NCI-H524 treated with DMSO at 0.1 percent for 48 hours (cell line): Measurements from ENCODE around the gene PTCH1.

Experiments used
- DNase-seq: peaks from one replicate; lab custom pipeline; 2025; lab: John Stamatoyannopoulos, UW

The PTCH1 gene

GRCh38 chr9:95462249-95463147 is 54.3 kb downstream of the PTCH1 start:
- peak; percentile 71 for DNase-seq

DNA sequence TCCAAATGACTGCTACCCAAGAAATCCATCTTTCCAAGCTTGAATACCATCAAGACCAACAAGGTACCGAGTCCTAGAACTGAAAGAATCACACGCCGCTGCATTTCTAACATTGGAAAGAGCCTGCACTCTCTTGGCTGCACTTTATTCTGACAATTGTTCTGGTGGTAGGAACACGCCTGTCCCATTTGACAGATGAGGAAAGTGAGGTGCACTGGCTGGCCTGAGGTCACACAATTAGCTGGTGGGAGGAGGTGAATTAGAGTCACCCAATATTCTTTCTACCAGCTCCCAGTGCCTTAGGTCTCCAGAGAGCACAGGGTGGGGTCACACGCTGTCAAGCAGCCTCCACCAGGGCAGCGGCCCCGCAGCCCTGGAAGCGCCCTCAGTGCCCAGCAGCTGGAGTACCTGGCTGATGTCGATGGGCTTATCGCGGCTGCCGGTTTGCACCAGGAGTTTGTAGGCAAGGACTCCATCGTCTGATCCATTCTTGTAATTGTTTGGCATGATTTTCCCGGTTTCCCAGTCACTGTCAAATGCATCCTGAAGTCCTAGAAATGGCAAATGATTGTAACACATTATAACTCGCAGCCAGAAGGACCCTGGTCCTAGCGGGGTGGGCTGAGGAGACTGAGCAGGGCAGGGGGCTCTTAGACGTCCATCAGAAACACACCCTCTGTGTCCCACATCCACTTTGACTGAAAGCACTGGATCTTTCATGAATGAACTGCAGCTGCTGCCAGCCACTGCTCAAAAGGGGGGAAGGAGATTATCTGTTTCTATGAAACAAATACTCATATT is 55.1 kb downstream of the PTCH1 start:
- DNase-seq: no peak

GRCh38 chr9:95460518-95461164 is 56.1 kb downstream of the PTCH1 start:
- no peak for DNase-seq

DNA sequence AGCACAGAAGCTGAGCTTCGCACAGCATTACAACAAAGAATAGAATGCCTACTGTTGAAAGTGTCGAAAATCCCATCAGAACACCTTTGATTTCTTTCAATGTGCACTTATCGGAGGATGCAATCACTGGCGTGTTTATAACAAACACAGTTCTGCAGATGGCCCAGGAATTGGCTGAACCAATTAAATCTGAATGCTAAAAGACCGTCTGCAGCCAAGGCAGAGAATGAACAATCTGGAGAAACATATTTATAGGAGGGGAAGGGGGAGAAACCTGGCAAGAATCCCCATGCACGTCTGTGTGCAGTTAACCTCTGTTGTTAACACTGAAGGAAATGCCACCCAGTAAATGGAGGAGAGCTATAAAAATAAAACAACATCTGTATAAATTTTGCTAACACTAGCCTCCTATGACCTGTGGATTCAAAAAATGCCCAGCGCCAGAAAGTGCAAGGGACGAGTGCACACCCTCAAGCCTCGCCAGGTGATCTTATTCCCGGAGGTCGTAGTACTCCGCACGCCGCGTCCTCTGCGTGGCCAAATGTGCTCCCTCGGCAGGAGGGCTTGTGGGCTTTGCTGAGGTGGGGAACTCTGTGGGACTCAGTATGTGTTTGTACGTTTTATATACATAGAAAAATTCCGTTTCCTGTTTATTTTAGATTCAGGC is 56.8 kb downstream of the PTCH1 start:
- peak; percentile 74 for DNase-seq

GRCh38 chr9:95459178-95459577 is 57.6 kb downstream of the PTCH1 start:
- peak; percentile 39 for DNase-seq

DNA sequence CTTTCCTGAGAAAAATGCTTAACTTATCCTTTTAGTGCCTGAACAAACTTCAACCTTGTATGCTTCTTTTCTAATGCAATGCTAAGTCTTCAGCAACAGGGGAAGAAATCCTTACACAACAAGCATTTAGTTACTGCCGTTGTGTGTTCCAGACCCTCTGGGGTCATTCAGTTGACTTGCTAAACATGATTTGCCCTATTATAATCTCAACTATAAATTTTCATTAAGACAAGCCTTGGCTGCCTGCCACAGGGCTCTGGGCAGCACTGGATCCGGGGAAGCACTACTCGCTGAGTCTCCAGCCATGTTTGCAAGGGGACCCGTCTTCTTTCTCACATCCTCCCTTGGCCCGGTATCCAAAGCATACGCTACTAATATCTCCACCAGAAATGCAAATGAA is 58.1 kb downstream of the PTCH1 start:
- DNase-seq: no peak

DNA sequence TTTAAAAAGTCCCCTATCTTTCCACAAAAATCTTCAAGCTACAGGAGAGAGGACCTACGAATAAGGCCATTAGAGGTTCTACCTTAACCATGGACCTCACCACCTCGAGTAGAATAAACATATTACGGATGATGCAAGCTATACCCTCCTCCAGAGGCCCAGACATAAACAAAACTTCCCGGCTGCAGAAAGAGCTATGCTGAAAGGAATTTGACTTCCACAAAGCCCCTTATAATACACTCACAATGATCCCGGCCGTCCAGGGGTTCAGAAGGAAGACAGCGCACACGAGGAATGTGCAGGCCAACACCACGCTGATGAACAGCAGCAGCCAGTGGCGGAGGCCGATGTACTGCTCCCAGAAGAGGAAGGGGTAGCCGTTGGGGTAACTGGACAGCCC is 59.0 kb downstream of the PTCH1 start:
- no peak for DNase-seq

GRCh38 chr9:95455714-95456113 is 61.1 kb downstream of the PTCH1 start:
- DNase-seq: no peak

- no peak for DNase-seq
These were observed 64.6 kb downstream of the PTCH1 start for GRCh38 chr9:95452176-95452575.

DNA sequence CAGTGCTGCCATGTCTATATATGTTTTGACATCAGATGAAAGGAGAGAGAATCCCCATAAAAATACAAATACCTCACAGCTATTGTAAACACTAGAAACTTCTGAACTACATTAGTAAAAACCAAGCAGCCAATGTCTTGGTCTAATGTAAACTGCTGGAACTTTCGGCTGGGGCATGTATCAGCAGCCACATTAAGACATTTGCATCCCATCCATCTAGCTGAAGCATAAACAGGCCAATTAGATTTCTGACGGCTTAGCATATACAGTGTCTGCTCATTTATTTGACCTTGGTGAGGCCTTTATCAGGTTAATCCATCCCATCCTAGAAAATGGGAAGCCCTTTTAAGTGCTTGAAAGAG is 65.7 kb downstream of the PTCH1 start:
- no peak for DNase-seq

DNA sequence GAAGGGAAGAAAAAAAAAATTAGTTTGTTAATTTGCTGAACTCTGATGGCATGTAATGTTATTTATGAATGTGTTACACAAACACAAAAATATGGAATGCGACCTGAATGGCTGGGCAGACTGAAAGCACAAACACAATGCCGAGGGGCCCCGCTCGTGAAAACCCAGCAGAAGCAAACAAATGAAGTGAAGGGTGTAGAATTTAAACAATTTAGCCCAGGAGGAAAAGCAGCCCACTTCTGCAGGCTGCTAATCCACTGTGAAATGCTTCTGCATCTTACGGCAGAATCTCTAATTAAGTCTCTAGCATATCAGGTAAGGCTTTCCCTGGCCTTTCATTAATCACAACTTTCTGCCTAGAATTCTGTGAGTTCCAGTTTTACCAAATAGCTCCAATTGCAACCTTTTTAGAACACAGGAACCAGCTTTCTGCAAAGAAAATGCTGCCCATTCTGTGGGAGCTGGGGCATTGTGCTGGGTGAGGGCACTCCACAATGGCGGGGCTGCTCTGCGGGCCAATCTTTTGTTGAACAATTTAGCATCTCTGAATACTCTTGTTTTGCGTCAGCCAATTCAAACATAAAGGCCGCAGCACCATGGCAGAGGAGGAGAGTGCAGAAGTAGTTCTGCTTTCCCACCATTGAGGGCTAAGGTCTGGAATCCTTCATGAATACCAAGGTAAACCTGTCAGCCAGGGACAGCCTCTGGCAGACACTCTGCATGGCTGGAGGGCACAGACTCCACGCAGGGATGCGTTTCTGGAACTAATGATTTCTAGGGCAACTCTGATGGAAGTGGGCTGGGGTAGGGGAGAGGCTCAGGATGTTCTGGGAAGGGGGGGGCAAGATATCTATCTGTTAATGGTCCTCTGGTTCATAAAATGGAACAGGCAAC is 66.4 kb downstream of the PTCH1 start:
- no peak for DNase-seq

GRCh38 chr9:95449016-95449415 is 67.8 kb downstream of the PTCH1 start:
- no peak for DNase-seq

GRCh38 chr9:95447660-95448420 is 68.9 kb downstream of the PTCH1 start:
- no peak for DNase-seq

DNA sequence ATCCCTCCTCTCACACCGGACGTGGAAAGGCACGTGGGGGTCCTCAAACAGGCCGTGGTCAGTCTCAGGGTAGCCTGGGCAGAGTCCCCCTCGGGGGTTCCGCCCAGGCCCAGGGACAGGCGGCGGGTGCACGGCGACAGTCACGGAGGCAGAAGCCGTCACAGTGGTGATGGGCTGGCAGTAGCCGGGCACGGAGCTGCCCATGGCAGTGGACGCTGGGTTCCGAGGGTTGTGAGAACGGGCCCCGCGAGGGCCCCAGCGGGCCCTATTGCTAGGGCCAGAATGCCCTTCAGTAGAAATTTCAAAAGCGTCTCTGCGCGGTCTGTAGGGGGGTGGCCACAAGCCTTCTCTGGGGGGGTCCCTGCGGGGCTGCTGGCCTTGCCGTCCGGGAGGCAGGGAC is 69.8 kb downstream of the PTCH1 start:
- no peak for DNase-seq

DNA sequence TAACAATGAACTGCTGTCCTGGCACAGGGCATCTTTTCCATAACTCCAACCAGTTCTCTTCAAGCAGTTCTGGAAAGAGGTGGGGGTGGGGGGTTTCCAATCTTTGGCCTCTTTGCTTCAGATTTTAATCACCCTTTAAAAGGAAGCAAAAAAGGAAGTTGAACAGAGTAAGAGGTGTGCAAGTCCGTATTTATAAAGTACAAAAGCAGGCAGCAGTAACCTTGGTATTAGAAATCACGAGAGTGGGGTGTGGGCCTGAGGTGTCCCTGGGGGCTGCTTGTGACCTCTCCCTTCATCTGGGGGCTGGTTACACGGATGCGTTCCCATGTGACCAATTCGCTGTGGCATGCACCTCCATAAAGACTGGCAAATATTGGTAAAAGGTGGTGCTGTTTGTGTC is 70.5 kb downstream of the PTCH1 start:
- DNase-seq: no peak

GRCh38 chr9:95444160-95444559 is 72.6 kb downstream of the PTCH1 start:
- DNase-seq: no peak

DNA sequence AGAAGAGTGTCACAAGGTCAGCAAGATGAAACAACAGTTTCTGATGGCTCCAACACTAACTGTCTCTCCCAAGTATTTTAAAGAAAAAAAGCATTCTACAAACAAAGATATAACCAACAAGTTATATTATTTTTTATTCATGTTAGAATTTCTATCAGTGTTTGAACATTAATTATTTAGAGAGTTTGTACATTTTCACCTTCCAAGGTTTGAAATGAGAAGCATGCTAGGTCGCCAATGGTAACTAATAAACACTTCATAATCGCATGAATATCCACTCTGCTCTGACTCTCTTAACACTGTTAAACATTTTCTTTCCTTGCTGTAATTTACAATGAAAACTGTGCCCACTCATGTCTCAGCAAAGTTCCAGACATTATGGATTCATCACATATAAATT is 73.5 kb downstream of the PTCH1 start:
- DNase-seq: no peak

DNA sequence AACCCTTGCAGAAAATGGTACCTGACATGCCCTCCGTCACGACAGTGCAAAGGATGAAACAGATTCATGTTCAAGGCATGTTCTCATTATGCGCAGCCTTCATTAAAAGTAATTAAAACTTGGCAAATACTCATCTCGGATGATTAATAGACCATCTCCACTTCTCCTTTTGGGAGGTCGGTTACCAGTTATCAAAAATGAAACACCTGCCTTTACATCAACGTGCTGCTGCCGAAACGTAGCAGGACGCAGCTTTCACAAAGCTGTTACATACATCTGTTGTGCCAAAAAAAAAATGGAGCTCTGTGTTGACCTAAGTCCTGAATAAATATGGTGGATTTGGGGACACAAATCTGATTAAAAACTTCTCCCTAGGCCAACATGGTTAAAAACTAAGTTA is 75.7 kb downstream of the PTCH1 start:
- no peak for DNase-seq

GRCh38 chr9:95440447-95440846 is 76.3 kb downstream of the PTCH1 start:
- no peak for DNase-seq

GRCh38 chr9:95438561-95439357 is 78.0 kb downstream of the PTCH1 start:
- DNase-seq: no peak
